ENCODE measurements around the gene DPY19L1.
"Not testable (repeated sequence)": the region's sequence is repeated elsewhere in the genome, so short reads cannot be mapped to it uniquely, and the experiment has no call there.

DPY19L1 gene

DNA sequence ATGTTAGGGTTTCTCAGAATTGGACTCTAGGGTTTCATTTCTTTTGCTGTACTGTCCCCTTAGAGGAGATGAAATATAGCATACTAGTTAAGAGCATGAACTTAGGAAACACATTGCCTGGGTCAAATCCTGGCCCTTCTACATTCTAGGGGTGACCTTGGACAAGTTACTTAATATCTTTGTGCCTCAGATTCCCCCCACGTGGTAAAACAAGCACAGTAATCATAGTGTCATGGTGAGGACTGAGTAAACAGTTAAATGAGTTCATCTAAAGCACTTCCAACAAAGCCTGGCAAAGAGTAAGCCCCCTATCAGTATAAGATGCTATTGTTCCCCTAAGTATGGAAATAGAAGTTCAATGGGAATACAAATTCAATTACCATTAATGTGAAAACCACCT, 5.1 kb downstream of the DPY19L1 start:
- DNase-seq (ENCODE audit: low read depth) = no peak

DNA sequence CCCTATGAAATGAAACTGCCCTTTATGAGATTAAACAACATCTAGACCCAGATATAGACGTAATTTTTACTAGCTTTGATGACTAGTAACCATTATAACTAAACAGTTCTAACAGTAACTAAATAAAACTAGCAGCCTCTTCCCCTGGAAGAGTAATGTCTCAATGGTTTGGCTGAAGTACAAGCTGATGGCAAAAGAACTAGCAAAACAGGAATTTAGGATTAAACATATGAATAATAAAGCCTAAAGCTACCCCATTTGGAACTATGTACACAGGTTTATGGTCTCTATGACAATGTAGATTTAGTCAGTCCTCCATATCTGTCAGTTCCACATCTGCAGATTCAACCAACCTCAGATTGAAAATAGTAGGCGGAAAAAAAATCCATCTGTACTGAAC, 6.4 kb downstream of the DPY19L1 start:
- no peak for DNase-seq (ENCODE audit: low read depth)

- DNase-seq (ENCODE audit: low read depth) = no peak
Measured at GRCh38 chr7:35029311-35029710, 8.0 kb downstream of the DPY19L1 start.

- no peak for DNase-seq (ENCODE audit: low read depth)
Measured at GRCh38 chr7:35026150-35026549, 11.1 kb downstream of the DPY19L1 start.

GRCh38 chr7:35025369-35025870, 11.9 kb downstream of the DPY19L1 start:
- no peak for DNase-seq (ENCODE audit: low read depth)

DNA sequence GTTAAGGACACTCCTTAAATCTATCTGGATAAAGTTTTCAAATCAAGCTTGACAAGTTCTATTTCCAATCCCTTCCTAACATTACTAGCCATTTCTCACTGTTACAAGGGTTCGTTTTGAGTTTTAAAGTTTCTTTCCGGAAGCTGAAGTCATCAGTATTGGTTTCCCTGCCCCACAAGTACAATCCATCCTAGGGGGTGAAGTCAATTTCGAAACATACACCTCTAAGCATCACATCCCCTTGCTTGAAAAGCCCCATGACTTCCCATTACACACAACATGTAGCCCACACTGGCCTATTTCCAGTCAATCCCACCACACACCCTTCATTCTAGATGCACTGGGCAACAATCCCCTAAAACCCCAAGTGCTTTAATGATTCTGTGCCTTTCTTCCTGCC, 13.0 kb downstream of the DPY19L1 start:
- no peak for DNase-seq (ENCODE audit: low read depth)

DNA sequence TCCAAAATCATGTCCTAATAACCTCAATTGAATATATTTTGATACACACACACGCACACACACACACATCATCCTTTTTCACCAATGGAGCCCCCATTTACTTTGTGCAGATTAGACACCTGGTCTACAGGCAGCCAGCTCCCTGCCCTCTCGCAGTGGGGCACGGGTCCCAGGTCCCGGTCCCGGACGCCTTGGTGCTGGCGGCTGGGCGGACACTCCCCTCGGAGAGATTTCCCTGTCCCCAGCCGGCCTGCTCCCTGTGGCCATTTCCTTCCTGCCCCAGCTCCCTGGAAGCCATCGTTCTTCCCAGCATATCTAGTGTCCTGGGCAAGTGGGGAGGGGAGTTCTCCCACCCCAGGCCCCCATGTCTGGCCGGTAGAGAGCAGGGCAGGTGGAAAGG, 14.6 kb downstream of the DPY19L1 start:
- DNase-seq (ENCODE audit: low read depth) = no peak

DNA sequence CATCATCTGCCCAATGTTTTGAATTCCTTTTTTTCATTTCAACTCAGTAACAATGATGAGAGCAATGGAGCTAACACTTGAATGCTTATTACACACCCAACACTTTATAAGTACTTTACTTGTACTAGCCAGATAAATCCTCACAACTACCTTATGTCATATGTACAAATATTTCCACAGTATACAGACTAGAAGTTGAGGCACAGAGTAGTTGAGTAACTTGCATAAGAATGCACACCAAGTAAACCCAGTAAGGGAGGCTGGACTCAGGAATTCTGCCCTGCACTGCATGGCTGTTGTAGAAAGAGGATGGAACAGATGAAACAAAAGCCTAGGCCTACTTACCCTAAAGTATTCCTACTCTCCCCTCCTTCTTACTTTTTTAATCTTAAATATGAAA, 15.8 kb downstream of the DPY19L1 start:
- DNase-seq (ENCODE audit: low read depth) = no peak

DNA sequence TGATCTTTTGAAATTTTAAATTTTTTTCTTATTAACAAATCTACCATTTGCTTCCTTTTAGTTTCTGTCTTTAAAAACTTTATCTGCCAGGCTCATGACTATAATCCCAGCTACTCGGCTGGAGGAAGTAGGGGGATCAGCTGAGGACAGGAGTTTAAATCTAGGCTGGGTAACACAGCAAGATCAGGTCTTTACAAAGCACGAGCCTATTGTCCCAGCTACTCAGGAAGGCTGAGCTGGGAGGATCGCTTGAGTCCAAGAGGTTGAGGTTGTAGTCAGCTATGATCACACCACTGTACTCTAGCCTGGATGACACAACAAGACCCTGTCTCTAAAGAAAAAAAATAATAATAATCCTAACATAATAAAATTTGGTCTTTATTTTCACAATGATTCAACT, 17.5 kb downstream of the DPY19L1 start:
- no peak for DNase-seq (ENCODE audit: low read depth)

GRCh38 chr7:35019179-35019729, 18.0 kb downstream of the DPY19L1 start:
- DNase-seq (ENCODE audit: low read depth) = no peak

- no peak for DNase-seq (ENCODE audit: low read depth)
Measured at GRCh38 chr7:35015346-35015859, 21.9 kb downstream of the DPY19L1 start.

GRCh38 chr7:35012160-35012559, 25.1 kb downstream of the DPY19L1 start:
- no peak for DNase-seq (ENCODE audit: low read depth)

DNA sequence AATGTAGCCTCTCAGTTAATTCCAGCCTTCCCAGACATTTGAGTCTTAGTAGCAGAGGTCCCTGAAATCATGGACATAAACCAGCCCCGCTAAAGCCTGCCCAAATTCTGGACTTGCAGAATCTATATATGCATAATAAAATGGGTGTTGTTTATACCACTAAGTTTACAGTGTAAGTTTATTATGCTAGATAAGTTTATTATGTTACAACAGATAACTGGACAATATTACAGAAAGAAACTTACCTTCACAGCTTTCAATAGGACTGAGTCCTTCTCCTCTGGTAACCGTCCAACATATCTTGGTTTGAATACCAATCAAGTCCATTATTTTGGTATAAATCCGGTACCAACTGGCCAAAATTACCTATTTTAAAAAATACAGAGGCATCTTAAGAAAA, 26.2 kb downstream of the DPY19L1 start:
- no peak for DNase-seq (ENCODE audit: low read depth)

DNA sequence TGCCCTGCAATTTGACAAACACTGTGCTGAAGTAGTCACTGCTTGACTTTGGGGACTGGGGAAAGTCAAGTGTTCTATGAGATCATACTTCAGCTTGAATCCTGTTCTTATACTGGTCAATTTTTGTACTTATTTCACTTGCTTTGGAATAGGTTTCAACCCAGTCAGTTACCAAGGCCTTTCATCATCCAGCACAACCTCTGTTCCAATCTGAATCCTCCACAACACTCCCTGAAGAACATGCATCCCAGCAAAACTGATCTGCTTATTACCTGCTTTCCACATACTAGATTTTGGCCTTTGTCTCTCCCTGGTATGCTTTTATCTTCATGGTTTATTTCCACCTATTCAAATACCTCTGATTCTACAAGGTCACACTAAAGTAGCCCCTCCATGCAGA, 29.5 kb downstream of the DPY19L1 start:
- no peak for DNase-seq (ENCODE audit: low read depth)

- no peak for DNase-seq (ENCODE audit: low read depth)
Measured at GRCh38 chr7:35004531-35005095, 32.7 kb downstream of the DPY19L1 start.

GRCh38 chr7:35003679-35004303, 33.5 kb downstream of the DPY19L1 start:
- DNase-seq (ENCODE audit: low read depth) = peak; percentile 49

DNA sequence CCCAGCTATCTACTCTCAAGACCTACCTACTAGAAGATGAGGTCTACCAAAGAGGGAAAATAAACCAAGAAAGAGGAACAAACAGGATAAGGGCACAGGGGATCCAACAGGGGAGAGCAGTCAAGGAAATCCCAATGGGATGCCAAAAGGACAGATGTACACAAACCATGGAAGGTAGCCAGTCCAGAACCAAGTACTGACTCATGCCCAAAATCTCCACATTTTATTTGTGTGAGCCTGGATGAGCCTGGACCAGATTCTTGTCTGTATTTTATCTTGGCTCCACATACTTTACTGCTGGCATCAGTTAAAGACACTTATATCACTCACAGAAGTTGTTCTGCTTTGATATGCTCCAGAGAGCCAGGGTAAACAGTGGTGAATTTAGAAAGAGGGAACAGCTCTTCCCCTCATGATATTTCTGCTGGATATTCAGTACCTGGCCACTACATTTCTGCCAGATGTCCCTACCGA, 34.1 kb downstream of the DPY19L1 start:
- DNase-seq (ENCODE audit: low read depth) = not testable (repeated sequence)

DNA sequence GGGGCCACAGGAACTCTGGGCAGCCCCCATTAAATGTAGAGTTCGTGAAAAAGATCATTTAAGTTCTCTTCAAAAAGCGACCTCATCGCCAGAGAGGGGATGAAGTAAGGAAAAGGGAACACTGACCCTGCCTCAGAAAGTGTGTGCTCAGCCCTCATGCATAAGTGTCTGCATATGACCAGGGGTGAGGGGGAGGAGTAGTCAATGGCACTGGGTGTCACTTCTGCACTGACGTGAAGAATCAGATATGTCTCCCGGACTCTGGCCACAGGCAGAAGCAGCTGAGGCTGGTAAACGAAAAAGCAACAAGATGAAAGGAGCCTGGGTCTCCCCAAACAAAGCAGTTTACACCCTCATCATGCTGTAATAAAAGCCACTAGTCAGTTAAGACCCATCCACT, 39.0 kb downstream of the DPY19L1 start:
- not testable (repeated sequence) for DNase-seq (ENCODE audit: low read depth)

DNA sequence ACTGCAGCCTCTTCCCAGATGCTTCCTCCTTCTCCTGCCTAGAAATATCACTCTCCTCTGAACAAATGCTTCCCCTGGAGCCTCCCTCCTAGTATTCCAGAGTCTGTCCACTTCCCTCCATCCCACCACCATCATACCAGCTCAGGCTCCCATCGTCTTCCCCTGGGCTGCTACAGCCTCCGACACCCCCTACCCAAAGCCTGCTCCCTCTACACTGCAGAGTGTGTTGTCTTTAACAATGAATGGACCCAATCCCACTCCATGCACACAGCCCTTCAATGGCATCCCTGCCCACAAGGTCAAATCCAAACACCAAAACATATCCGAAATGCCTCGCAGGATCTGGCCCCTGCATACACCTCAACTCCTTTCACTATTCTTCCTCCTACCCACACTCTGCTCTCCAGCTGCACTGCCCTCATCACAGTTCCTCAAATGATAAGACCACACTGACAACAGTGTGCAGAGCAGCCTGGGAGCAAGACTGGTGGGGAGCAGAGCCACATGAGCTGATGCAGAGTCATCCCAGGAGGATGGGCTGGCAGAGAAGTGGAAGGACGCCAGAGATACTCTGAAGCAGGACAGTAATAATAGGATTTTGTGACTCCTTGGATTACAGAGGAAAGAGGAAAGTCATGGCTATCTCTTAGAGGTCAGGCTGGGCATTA, 40.7 kb downstream of the DPY19L1 start:
- not testable (repeated sequence) for DNase-seq (ENCODE audit: low read depth)

DNA sequence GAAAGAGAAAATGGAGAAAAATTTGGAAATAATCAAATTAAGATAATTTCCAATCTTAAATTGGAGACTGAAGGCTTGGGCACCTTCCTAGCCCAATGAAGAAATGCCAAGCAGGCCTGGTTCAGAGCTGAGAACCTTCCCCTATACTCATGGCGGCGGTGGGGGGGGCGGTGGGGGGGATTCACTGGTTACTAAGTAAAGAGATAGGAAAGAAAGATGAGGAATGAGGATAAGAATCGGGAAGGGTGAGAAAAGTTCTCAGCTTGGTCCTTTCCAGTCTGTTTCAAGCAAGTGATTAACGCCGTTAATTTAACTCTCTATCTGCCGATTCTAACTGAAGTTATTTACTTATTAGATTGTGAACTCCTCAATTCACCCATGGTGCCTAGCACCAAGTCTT, 41.5 kb downstream of the DPY19L1 start:
- DNase-seq (ENCODE audit: low read depth) = no peak

- DNase-seq (ENCODE audit: low read depth) = no peak
Measured at GRCh38 chr7:34991938-34992840, 45.1 kb downstream of the DPY19L1 start.
